GM21717 (cell line): Measurements from ENCODE around the gene RPN2.
"Not testable (repeated sequence)": the region's sequence is repeated elsewhere in the genome, so short reads cannot be mapped to it uniquely, and the experiment has no call there.

ENCODE experiments used
- ATAC-seq: cut with Tn5 transposase; IDR thresholded peaks from one replicate; pipeline ENCODE4 v1.9.1; 2021; ENCODE audit warnings: mild to moderate bottlenecking, moderate library complexity; ENCODE audit not compliant: unreplicated experiment

Gene RPN2

DNA sequence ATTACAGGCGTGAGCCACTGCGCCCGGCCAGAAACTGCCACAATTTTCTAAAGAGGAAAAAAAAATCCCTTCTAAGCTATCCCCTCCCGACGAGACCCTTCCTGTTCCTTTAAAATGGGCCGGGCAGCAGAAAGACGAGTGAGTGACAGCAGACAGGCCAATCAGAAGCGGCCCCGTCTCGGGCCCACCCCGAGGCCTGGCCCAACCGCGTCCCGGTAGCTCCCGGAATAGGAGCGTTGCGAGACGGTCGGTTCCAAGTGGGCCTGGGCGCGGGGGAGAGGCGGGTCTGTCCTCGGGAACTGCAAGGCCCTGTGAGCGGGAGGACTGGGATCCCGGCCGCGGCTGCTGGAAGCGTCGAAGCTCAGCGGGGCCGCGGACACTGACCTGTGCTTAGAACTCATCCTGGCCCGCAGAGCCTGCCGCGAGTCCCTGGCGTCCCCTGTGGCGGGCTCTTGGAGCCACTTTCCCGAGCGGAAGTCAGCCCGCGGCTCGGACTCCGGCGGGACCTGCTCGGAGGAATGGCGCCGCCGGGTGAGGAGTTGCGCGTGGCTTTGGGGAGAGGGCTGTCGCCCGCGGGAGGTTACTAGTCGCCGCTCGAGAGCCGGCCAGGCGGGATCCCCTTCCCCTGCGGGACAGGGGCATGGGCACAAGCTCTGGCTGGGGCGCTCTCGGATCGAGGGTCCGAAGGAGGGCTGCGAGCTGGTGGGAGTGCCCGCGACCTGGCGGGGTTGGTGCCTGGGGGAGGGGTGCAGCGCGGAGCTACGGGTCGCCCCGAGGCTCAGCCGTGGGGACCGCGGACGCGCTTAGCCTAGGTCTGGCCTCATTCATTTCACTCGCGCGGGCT is at the start of gene RPN2, which contains the start of gene MROH8:
Gene RPN2 (plus strand): TSS at position 492 of the 844 bp plus-strand sequence. CDS start 27 bp downstream, at position 519.
Gene MROH8 (minus strand): TSS at position 710 of the 844 bp plus-strand sequence.
- peak; percentile 92 for ATAC-seq

DNA sequence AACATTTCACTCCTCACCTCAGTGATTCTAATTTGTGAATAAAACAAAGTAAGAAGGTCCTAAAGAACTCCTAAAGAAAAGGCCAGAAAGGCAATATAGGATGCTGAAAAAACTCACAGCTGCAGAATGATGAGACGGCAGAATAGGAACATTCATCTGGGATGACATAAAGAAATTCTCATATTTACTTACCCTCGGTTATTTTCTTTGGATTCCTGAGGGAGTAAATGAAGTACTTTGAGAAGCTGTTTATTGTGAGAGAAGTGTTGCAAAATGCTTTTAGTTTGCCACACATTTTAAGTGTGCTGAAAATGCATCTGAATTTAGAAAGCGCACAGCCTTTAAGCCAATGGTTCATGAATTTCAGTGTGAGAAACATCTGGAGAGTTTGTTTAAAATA is 47.6 kb upstream of the RPN2 start:
- ATAC-seq, result no peak

DNA sequence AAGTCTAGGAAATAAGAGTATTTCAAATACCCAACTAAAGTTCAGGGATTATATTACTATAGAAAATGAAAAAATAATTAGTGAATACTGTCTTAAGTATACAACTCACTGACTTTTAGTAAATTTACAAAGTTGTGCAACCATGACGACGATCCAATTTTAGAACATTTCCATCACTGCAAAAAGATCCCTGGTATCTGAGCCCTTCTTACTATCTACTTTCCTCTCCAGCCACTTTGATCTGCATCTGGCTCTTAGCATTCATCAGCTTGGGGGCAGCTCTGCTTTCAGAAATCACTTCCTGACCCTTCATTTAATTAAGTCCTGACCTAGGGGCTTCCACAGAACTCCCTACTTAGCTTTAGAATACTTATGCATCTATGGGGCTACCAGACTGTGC is 45.2 kb upstream of the RPN2 start:
- no peak for ATAC-seq

DNA sequence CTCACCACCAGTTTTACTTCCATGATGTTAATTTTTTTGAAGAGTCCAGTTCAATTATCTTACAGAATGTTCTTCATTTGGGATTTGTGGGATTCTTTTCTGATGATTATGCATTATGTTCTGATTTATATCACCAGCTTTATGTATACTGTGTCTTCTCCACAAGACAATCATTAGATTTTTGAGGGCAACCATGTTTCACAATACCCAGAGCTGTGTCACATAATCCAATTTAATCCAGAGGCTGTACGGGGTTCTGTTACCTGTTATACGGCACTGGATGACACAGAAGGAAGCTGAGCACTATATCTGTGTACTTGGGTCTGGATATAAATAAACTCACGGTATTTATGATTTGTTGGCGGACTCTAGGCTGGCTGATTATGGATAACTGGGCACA is 41.6 kb upstream of the RPN2 start:
- ATAC-seq, result no peak

DNA sequence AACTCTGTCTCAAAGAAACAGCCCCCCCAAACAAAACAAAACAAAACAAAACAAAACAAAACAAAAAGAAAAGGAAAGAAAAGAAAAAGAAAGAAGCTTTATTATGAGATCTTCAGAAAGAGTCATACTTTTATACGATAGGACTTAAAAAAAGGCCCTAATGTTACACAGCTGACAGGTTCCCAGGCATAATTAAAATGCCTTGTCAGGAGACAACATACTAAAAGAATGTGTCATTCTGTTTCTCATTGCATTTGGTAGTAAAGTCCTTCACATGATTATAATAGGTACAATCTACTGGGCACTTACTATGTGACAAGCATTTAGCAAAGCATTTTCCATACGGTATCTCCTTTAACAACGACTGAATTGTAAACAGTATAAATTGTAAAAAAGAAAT is 36.4 kb upstream of the RPN2 start:
- ATAC-seq, result no peak

DNA sequence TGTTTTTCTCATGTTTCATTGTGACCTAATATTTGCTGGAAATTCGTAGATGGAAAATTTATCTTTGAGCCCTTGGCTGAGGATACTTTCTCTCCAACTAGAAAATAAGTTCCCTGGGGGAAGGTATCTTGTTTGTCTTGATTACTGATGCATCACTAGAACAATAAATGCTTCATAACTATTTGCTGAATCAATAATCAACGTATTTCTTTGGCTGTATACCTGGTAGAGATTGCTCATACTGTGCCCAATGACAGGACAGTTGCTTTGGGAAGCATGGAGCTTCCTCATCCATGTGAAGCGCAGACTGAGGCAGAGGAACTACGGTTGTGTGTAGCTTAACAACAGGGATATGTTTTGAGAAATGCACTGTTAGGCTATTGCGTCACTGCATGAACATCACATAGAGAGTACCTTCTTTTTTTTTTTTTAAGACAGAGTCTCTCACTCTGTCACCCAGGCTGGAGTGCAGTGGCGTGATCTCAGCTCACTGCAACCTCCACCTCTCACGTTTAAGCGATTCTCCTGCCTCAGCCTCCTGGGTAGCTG is 34.2 kb upstream of the RPN2 start:
- no peak for ATAC-seq

DNA sequence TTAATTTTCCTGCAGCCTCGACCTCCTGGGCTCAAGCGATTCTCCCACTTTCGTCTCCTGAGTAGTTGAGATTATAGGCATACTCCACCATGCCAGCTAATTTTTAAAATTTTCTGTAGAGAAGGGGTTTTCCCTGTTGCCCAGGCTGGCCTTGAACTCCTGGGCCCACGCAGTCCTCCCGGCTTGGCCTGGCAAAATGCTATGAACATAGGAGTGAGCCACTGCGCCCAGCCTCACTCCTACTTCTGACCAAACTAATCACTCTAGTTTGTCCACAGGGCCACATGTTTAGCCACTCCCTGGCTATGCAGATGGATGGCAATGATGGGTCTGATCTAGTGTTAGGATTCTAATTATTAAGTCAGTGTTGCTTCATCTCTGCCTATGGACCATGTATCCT is 31.9 kb upstream of the RPN2 start:
- ATAC-seq, result no peak

DNA sequence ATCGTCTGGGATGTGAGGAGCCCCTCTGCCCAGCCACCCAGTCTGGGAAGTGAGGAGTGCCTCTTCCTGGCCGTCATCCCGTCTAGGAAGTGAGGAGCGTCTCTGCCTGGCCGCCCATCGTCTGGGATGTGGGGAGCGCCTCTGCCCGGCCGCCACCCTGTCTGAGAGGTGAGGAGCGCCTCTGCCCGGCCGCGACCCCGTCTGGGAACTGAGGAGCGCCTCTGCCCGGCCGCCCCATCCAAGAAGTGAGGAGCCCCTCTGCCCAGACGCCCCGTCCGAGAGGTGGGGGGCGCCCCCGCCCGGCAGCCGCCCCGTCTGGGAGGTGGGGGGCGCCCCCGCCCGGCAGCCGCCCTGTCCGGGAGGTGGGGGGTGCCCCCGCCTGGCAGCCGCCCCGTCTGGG is 28.3 kb upstream of the RPN2 start:
- not testable (repeated sequence) for ATAC-seq

DNA sequence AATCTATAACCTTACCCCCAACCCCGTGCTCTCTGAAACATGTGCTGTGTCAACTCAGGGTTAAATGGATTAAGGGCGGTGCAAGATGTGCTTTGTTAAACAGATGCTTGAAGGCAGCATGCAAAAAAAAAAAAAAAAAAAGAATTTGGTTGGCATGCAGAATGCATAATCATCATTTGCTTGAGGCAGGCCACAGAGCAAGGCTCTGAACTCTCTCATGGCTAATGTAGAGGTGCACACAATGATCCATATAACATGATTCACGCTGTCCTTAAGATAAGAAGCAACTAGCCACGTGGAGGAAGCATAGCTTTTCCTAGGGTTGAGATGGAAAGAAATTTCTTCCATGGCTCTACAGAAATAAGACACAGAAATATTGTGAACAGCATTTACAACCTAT is 27.6 kb upstream of the RPN2 start:
- no peak for ATAC-seq

DNA sequence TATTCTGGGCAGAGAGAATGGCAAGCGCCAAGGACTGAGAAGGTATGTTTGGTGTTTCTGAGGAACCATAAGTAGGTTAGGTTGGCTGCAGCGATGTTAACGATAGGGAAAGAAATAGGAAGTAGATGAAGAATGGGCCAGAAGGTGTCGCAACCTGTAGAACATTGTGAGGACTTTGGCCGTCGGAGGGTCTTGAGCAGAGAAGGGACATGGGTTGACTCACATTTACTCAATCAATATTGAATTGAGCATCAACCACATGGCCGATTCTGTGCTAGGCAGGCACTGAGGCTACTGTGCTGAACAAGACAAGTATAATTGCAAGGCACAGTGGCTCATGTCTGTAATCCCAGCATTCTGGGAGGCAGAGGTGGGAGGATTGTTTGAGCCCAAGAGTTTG is 26.8 kb upstream of the RPN2 start:
- no peak for ATAC-seq

DNA sequence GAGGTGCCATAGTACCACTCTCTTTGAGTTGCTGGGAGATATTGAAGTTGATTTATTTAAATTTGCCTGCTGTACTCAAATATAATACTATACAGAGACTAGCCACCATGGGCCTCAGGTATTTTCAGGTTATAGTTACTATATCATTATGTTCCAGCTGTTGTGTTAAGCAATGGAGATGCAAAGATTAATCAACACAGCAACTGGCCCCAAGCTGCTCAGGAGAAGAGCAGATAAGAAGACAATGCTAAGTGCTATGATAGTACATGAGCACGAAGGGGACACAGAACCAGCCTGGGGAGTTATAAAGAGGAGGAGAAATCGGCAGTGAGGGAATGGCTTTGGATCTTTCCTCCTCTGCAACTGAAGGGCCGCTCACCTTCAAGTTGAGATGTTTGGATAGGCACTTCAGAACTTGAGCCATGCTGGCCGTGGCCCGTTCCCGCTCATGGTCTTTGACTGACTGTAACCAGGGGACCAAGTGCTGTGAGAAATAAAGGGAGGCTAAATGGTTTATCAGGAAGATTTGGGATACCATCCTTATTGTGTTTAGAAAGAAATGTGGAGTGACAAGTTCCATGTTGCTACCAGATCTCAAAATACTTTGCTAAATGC is 24.3 kb upstream of the RPN2 start:
- ATAC-seq, result no peak

DNA sequence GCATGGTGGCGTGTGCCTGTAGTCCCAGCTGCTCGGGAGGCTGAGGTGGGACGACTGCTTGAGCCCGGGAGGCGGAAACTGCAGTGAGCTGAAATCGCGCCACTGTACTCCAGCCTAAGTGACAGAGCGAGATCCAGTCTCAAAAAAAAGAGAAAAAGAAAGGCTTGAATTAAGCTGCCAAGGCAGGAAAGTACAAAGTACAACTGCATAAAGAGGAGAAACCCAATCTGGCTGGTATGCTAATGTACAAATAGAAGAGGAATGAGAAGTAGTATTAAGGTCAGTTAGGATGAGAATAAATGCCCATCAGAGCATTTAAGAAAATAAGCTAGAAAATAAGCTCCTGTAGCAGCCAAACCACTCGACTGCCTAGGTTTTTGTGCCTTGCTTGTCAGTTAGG is 23.1 kb upstream of the RPN2 start:
- no peak for ATAC-seq

DNA sequence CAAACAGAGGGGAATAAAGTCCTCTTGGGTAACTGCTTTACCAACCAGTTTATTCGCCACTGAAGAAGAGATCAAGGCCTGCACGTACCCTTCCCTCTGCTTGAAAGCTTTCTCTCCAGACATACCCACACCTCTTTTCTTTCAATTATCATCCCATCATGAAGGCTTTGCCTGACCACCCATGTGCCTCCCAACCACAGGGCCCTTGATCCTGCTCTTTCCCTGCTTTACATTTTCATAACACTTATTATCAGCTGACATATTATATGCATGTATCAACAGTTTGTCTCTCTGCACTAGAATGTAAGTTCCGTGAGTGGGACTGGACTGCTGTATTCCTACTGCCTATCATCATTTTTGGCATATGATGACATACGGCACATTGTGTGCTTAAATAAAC is 20.9 kb upstream of the RPN2 start:
- no peak for ATAC-seq

DNA sequence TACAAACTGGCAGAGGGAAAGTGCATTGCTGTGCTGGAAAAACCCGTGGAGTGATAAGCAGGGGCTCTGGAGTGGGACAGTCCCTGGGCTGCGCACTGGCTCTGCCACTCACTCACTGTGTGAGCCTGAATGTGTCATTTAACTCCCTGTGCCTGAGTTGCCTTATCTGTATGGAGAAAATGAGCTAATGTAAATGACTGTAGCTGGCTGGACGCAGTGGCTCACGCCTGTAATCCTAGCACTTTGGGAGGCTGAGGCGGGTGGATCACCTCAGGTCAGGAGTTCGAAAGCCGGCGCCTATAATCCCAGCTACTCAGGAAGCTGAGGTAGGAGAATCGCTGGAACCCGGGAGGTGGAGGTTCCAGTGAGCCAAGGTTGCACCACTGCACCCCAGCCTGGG is 18.4 kb upstream of the RPN2 start:
- ATAC-seq, result no peak

DNA sequence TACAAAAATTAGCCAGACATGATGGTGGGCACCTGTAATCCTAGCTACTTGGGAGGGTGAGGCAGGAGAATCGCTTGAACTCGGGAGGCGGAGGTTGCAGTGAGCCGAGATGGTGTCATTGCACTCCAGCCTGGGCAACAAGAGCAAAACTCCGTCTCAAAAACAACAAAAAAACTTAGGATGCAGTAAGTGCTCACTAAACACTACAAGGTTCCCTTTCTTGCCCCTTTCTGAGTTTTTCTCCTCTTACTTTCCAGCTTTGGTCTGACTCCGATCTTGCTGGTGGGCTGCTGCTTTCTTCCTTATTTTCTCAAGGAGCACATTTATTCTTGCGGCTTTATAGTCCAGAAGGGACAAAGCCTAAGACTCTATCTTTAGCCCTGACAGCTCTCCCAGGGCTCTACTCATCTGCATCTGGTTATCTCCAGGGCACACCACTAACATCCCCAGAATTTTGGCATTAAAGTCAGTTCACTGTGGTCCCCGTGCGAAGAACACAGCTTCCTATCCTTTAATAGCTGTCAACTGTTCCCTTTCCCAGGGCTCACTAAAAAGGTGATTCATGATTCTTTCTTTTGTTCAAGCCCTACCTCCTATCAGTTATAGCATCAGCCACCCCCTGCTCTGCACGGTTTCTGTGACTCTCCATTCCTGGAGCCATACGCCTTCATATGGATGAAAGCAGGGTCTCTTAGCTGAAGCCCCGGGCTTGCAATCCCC is 17.1 kb upstream of the RPN2 start:
- no peak for ATAC-seq

DNA sequence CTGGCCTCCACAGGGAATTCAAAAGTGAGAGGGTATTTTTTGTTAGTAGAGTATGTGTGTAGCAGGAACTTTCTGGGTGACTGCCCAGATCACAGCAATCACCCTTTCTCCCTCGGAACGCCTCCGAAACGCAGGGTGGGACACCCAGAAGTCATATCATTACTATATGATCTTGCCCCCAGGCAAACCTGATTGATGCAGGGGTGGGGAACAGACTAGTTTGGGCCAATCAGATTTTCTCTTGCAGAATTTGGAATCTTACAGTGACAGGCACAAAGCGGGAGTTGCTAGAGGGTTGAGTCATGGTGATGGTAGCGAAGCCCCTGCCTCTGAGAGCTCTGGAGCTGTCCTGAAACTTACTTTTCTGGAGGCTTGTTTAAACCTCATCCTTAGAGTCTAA is 16.5 kb upstream of the RPN2 start:
- ATAC-seq, result no peak

DNA sequence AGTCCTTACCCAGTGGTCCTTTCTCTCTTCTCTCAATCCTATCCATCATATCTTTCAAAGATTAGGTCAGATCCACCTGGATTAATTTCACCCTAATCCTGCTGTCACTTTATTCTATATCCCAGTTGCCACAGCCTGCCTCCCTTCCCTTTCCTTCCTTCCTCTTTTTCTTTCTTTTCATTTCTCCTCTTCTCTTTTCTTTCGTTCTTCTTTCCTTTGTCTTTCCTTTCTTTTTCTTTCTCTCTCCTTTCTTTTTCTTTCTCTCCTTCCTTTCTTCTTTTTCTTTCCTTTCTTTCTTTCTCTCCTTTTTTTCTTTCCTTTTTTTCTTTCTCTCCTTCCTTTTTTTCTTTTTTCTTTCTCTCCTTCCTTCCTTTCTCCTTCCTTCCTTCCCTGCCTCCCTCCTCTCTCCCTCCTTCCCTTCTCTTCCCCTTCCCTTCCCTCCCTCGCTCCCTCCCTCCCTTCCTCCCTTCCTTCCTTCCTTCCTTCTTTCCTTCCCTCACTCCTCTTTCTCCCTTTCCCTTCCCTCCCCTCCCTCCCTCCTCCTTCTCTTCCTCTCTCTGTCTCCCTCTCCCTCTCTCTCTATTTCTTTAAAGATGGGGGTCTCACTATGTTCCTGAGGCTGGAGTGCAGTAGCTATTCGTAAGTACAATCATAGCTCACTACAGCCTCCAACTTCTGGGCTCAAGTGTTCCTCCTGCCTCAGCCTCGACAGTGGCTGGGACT is 15.1 kb upstream of the RPN2 start:
- no peak for ATAC-seq

DNA sequence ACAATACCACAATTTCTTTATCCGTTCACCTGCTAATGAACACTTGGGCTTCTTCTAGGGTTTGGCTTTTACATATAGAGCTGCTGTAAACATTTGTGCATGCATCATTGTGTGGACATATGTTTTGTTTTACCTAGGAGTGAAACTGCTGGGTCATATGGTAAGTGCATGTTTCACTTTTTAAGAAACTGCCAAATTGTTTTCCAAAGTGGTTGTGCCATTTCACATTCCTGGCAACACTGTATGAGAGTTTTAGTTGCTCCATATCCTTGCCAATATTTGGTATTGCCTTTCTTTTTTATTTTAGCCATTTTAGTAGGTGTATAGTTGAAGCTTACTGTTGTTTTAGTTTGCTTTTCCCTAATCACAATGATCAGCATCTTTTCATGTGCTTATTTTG is 14.1 kb upstream of the RPN2 start:
- no peak for ATAC-seq

DNA sequence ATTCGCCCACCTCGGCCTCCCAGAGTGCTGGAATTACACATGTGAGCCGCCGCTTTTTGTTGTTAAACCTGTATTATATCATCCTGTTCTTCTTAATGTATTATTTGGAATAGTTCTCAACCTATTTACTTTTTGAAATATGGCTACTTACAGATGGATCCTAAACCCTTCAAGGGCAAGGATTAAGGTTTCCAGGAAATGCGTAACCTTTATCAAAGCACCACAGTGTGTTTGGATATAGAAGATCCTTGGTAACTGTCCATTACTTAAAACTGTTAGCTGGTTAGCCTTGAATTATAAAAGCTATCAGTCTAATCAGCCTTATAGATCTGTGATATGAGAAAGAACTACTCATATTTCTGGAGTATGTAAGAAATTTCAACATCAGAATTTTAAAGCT is 12.3 kb upstream of the RPN2 start:
- ATAC-seq, result no peak

DNA sequence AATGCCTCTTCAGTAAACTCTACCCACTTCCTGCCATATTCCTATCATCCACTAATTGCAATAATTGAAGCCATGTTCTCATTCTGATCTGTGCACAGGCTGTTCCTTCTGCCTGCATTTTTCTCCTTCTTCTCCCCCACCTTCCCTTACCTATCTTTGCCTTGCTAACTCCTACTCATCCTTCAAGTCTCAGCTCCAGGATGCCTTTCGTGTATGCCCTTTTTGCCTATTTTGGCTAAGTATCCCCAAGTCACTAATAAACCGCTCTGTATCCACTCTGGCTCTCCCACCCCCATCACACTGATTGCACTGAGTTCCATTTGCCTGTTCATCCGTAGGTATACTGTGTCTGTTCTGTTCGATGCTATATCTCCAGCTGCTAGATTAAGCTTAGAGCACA is 6.3 kb upstream of the RPN2 start:
- no peak for ATAC-seq
